ENCODE measurements around the gene BSG.

GRCh38 chr19:632579-633067 is 60.2 kb downstream of the BSG start:
- TF ChIP-seq CTCF (conservative IDR thresholded peaks at IDR 0.05) (no peak), EZH2 (IDR thresholded peaks at IDR 0.05; ENCODE audit: low read depth) (no peak)
